AG10803 (cell line): ENCODE data around the gene C4BPA.

ENCODE experiments used
- DNase-seq: peaks from one replicate; pipeline ENCODE4 v3.0.0; 2010; ENCODE audit warnings: low read depth
- H3K4me3 ChIP-seq: 2 replicates; pipeline ENCODE4 v1.5.1; 2011; ENCODE audit warnings: mild to moderate bottlenecking, low read length, control low read depth
- CTCF ChIP-seq: conservative IDR thresholded peaks from 2 replicates; pipeline ENCODE4 v1.5.1; 2011; ENCODE audit warnings: mild to moderate bottlenecking, low read length, control low read depth, inconsistent platforms

The C4BPA gene

GRCh38 chr1:207059881-207060280 lies 44.2 kb upstream of the C4BPA start:
- DNase-seq: no peak
- TF ChIP-seq CTCF: no peak

GRCh38 chr1:207060596-207060995 lies 43.4 kb upstream of the C4BPA start:
- no peak for TF ChIP-seq CTCF
- H3K4me3 ChIP-seq: no peak overlapping the region
- no peak for DNase-seq

More at GRCh38 chr1:207059881-207060280, 44.2 kb upstream of the C4BPA start:
- no peak overlapping the region for H3K4me3 ChIP-seq

- no peak overlapping the region for H3K4me3 ChIP-seq
- TF ChIP-seq CTCF: no peak
Measured at GRCh38 chr1:207062058-207062457, 42.0 kb upstream of the C4BPA start.

GRCh38 chr1:207063014-207063413 lies 41.0 kb upstream of the C4BPA start:
- no peak for DNase-seq
- no peak overlapping the region for H3K4me3 ChIP-seq
- TF ChIP-seq CTCF: no peak

More at GRCh38 chr1:207062058-207062457, 42.0 kb upstream of the C4BPA start:
- DNase-seq: no peak

GRCh38 chr1:207064561-207064960 lies 39.5 kb upstream of the C4BPA start:
- no peak overlapping the region for H3K4me3 ChIP-seq
- no peak for DNase-seq
- TF ChIP-seq CTCF: no peak

GRCh38 chr1:207067185-207067584 lies 36.8 kb upstream of the C4BPA start:
- no peak overlapping the region for H3K4me3 ChIP-seq

GRCh38 chr1:207067665-207068064 lies 36.4 kb upstream of the C4BPA start:
- DNase-seq: no peak
- TF ChIP-seq CTCF: no peak
- H3K4me3 ChIP-seq: no peak overlapping the region

More at GRCh38 chr1:207067185-207067584, 36.8 kb upstream of the C4BPA start:
- no peak for TF ChIP-seq CTCF
- DNase-seq: no peak
